Measurements from ENCODE around the gene PRR18. TPM values are rescaled to one million over a fixed set of nuclear protein-coding genes. Genes with fewer than 3 reads are reported as not detected.

The PRR18 gene
- total RNA-seq, 1 donor = not detected

- Histone ChIP-seq H3K27me3 (ENCODE audit: insufficient read depth, low read length) (peaks cover 5% of the 10 kb centered on the region), H3K9me3 (ENCODE audit: low read depth, low read length) (no peaks in the 10 kb centered on the region), H3K27ac (ENCODE audit: low read depth, low read length) (no peak overlapping the region), H3K79me2 (ENCODE audit: insufficient read depth, low read length) (no peaks in the 10 kb centered on the region), H3K4me3 (ENCODE audit: insufficient read depth, low read length) (no peak overlapping the region), H3K4me2 (ENCODE audit: insufficient read depth, low read length) (no peak overlapping the region), H2AFZ (ENCODE audit: low read length) (no peak overlapping the region), H3K4me1 (ENCODE audit: insufficient read depth, low read length) (no peaks in the 10 kb centered on the region), H3K36me3 (ENCODE audit: insufficient read depth, low read length) (no peaks in the 10 kb centered on the region), H4K20me1 (ENCODE audit: insufficient read depth, low read length) (no peaks in the 10 kb centered on the region)
- DNase-seq (ENCODE audit: insufficient read length, low spot score, missing footprints) = no peak
- TF ChIP-seq CTCF (IDR thresholded peaks at IDR 0.05; ENCODE audit: extremely low read depth, low read depth, low read length) = no peak
These were observed 45.3 kb downstream of the PRR18 start for GRCh38 chr6:166262743-166263515.

GRCh38 chr6:166259296-166259977 is 48.8 kb downstream of the PRR18 start:
- H3K4me2 ChIP-seq (ENCODE audit: insufficient read depth, low read length) = no peak overlapping the region
- H3K79me2 ChIP-seq (ENCODE audit: insufficient read depth, low read length) = no peaks in the 10 kb centered on the region
- no peak for TF ChIP-seq CTCF (IDR thresholded peaks at IDR 0.05; ENCODE audit: extremely low read depth, low read depth, low read length)
- no peaks in the 10 kb centered on the region for H4K20me1 ChIP-seq (ENCODE audit: insufficient read depth, low read length)
- H3K9me3 ChIP-seq (ENCODE audit: low read depth, low read length) = no peaks in the 10 kb centered on the region
- H3K36me3 ChIP-seq (ENCODE audit: insufficient read depth, low read length) = no peaks in the 10 kb centered on the region
- H3K4me1 ChIP-seq (ENCODE audit: insufficient read depth, low read length) = no peaks in the 10 kb centered on the region
- DNase-seq (ENCODE audit: insufficient read length, low spot score, missing footprints) = no peak
- no peak overlapping the region for H3K4me3 ChIP-seq (ENCODE audit: insufficient read depth, low read length)
- no peak overlapping the region for H2AFZ ChIP-seq (ENCODE audit: low read length)
- H3K27ac ChIP-seq (ENCODE audit: low read depth, low read length) = no peak overlapping the region
- peaks cover 10% of the 10 kb centered on the region for H3K27me3 ChIP-seq (ENCODE audit: insufficient read depth, low read length)

- Histone ChIP-seq H3K79me2 (ENCODE audit: insufficient read depth, low read length) (no peaks in the 10 kb centered on the region), H3K27me3 (ENCODE audit: insufficient read depth, low read length) (peaks cover 16% of the 10 kb centered on the region), H3K4me2 (ENCODE audit: insufficient read depth, low read length) (no peak overlapping the region), H3K27ac (ENCODE audit: low read depth, low read length) (no peak overlapping the region), H3K4me1 (ENCODE audit: insufficient read depth, low read length) (no peaks in the 10 kb centered on the region), H2AFZ (ENCODE audit: low read length) (no peak overlapping the region), H3K36me3 (ENCODE audit: insufficient read depth, low read length) (no peaks in the 10 kb centered on the region), H3K4me3 (ENCODE audit: insufficient read depth, low read length) (no peak overlapping the region), H3K9me3 (ENCODE audit: low read depth, low read length) (no peaks in the 10 kb centered on the region), H4K20me1 (ENCODE audit: insufficient read depth, low read length) (no peaks in the 10 kb centered on the region)
- no peak for TF ChIP-seq CTCF (IDR thresholded peaks at IDR 0.05; ENCODE audit: extremely low read depth, low read depth, low read length)
- DNase-seq (ENCODE audit: insufficient read length, low spot score, missing footprints) = no peak
These were observed 49.3 kb downstream of the PRR18 start for GRCh38 chr6:166258854-166259276.

- Histone ChIP-seq H3K4me3 (ENCODE audit: insufficient read depth, low read length) (no peak overlapping the region), H3K4me1 (ENCODE audit: insufficient read depth, low read length) (no peaks in the 10 kb centered on the region), H3K36me3 (ENCODE audit: insufficient read depth, low read length) (no peaks in the 10 kb centered on the region), H3K79me2 (ENCODE audit: insufficient read depth, low read length) (no peaks in the 10 kb centered on the region), H3K4me2 (ENCODE audit: insufficient read depth, low read length) (no peak overlapping the region), H4K20me1 (ENCODE audit: insufficient read depth, low read length) (no peaks in the 10 kb centered on the region), H3K27ac (ENCODE audit: low read depth, low read length) (no peak overlapping the region), H3K9me3 (ENCODE audit: low read depth, low read length) (no peaks in the 10 kb centered on the region), H3K27me3 (ENCODE audit: insufficient read depth, low read length) (peaks cover 25% of the 10 kb centered on the region), H2AFZ (ENCODE audit: low read length) (no peak overlapping the region)
- TF ChIP-seq CTCF (IDR thresholded peaks at IDR 0.05; ENCODE audit: extremely low read depth, low read depth, low read length) = no peak
- no peak for DNase-seq (ENCODE audit: insufficient read length, low spot score, missing footprints)
These were observed 50.3 kb downstream of the PRR18 start for GRCh38 chr6:166257911-166258318.

Data from osteoblast (primary cell).